ENCODE data around the gene G6PC3.

Gene G6PC3

DNA sequence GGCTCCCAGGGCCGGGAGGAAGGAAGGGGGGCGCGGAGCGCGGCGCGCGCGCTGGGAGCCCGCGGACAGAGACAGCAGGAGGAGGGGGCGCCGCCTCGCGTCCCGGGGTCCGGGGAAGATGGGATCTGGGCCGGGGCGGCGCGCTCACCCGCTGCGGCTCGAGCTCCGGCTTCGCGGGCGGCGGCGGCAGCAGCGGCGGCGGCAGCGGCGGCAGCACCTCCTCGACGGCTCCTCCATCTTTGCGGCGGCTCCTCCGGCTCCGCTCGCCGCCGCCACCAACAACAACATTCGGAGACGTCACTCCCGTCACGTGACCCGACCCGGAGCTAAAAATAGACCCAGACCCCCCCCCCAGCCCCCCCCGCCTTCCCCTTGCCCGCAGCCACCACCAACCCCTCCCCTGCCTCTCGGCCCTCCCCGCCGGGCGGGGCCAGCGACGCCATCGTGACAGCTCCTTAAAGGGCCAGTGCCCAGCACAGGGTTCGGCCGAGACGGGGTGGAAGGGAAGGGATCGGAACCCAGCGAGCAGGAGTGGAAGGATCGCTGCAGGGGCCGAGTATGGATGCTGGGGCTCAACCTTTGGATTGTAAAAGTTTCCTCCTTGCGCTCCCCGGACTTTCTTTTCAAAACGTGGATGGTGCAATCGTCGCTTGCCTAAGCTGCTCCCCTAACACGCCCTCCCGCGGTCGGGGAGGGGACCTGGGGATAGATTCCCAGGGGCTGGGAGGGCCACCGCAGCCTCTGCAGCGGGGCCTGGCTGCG is 53.0 kb downstream of the G6PC3 start, which contains the start of gene HDAC5:
HDAC5 (minus strand) TSS at position 286 of the 762 bp plus-strand sequence. CDS start 6,126 bp downstream, outside the sequence.
- DNase-seq (ENCODE audit: low spot score), result peak; percentile 97

DNA sequence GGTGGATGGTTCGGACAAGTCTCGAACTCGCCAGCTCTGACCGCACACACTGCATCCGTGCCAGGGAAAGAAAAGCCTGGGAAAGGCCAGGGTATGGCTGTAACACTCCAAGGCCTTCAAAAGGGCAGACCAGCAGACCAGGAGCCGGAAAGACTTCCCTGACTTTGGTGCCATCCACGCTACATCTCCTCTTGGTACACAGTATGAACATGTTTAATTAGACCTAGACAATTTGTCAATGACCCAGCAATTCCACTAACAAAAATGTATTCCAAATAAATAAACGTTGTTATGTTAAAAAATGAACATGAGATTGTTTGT is 53.5 kb downstream of the G6PC3 start:
- no peak for DNase-seq (ENCODE audit: low spot score)

Measured in AG08395 (cell line).